CD4-positive, CD25-positive, alpha-beta regulatory T cell (primary cell): ENCODE data around the gene CSMD2. TPM values are rescaled to one million over a fixed set of nuclear protein-coding genes. Genes with fewer than 3 reads are reported as not detected.

Source experiments
- ATAC-seq, 2 donors: fragments of 150-1000 bp; cut with Tn5 transposase; one replicate each; pipeline ENCODE4 v1.10.0; 2021; ENCODE audit warnings: low read depth in 2 of 2, moderate number of reproducible peaks in 2 of 2, moderate library complexity in 1 of 2
- DNase-seq, 3 donors: peaks; one replicate each; pipeline versions ENCODE4 v3.0.0 to v3.0.0-alpha.2; 2012 to 2022; ENCODE audit warnings: mixed read lengths in 1 of 3
- H3K27ac ChIP-seq: one replicate; pipeline ENCODE4 v1.7.0; 2013; ENCODE audit warnings: mild to moderate bottlenecking, low read length; ENCODE audit not compliant: insufficient read depth, poor library complexity, severe bottlenecking
- H3K27me3 ChIP-seq: one replicate; pipeline ENCODE4 v1.7.0; 2013; ENCODE audit warnings: low read length; ENCODE audit not compliant: control insufficient read depth, insufficient read depth
- H3K36me3 ChIP-seq: one replicate; pipeline ENCODE4 v1.7.0; 2013; ENCODE audit warnings: mild to moderate bottlenecking, low read length, moderate library complexity; ENCODE audit not compliant: control insufficient read depth, insufficient read depth
- H3K4me1 ChIP-seq: 2 replicates; pipeline ENCODE4 v1.7.0; 2013; ENCODE audit warnings: mild to moderate bottlenecking, low read length; ENCODE audit not compliant: insufficient read depth, control insufficient read depth, poor library complexity, severe bottlenecking
- H3K4me3 ChIP-seq: one replicate; pipeline ENCODE4 v1.7.0; 2013; ENCODE audit warnings: low read depth, mild to moderate bottlenecking, low read length, moderate library complexity
- H3K9me3 ChIP-seq, 2 experiments: 1 replicate in 1 of 2; 2 replicates in 1 of 2; pipeline ENCODE4 v1.7.0; 2013; ENCODE audit warnings: low read length in 2 of 2, mild to moderate bottlenecking in 1 of 2, moderate library complexity in 1 of 2; ENCODE audit not compliant: control insufficient read depth in 2 of 2
- H3K27ac Mint-ChIP-seq, 3 donors: one replicate each; pipeline ENCODE4 v1.8.0; 2020 to 2022; ENCODE audit warnings: mild to moderate bottlenecking in 3 of 3, mixed read lengths in 3 of 3, moderate library complexity in 2 of 3
- H3K27me3 Mint-ChIP-seq: one replicate; pipeline ENCODE4 v1.8.0; 2022; ENCODE audit warnings: mild to moderate bottlenecking, mixed read lengths
- H3K36me3 Mint-ChIP-seq: one replicate; pipeline ENCODE4 v1.8.0; 2020; ENCODE audit warnings: mixed read lengths
- H3K4me1 Mint-ChIP-seq, 4 donors: one replicate each; pipeline ENCODE4 v1.8.0; 2020 to 2022; ENCODE audit warnings: mixed read lengths in 4 of 4, mild to moderate bottlenecking in 1 of 4
- H3K4me3 Mint-ChIP-seq, 4 donors: one replicate each; pipeline ENCODE4 v1.8.0; 2020 to 2022; ENCODE audit warnings: mild to moderate bottlenecking in 4 of 4, mixed read lengths in 4 of 4, moderate library complexity in 3 of 4
- H3K9me3 Mint-ChIP-seq, 7 donors: one replicate each; pipeline ENCODE4 v1.8.0; 2020 to 2022; ENCODE audit warnings: mixed read lengths in 7 of 7, mild to moderate bottlenecking in 3 of 7, moderate library complexity in 2 of 7
- polyA plus RNA-seq, 4 donors: library from polyadenylated mRNA; unstranded; fragments of 300-500 nt; fragmentation: Illumina TruSeq; gene quantifications; one replicate each; pipeline ENCODE4 v1.2.3, GENCODE V29; 2021
- total RNA-seq: library from RNA; stranded (reverse); gene quantifications from one replicate; pipeline ENCODE4 v1.2.3, GENCODE V29; 2022

The CSMD2 gene
- total and polyA plus RNA-seq, 5 donors from 2014 or later: not detected

GRCh38 chr1:34070201-34070836, 94.7 kb downstream of the CSMD2 start:
- ATAC-seq: no peak
- H3K36me3 Mint-ChIP-seq: no peaks in the 10 kb centered on the region
- H3K27me3 Mint-ChIP-seq: no peaks in the 10 kb centered on the region

DNA sequence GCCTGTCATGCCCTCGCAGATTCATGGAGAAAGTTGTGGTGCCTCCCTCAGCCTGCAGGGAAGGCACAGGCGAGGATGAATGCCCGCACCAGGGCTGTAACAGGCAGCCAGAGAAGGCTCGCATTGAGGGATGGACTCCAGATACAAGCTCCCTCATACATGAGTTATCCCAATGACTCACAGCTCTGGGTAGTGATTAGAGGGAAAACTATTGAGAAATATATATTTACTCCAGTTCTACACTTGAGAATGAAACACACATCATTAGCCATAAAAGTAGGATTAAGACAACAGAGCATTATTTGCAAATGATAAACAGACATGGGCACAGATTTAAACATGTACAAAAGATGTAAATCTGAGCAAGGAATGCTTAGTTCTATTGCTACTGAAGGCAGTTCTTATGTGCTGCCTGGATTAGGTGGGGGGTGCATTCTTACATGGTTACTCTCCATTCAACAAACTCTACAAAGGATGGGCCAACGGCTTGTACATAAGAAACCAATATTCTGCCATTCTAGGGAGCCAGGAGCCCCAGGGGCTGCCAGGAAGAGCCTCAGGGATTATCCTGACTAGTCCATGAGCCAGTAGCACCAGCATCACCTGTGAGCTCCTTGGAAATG, 97.9 kb downstream of the CSMD2 start:
- Histone ChIP-seq H3K4me3 (no peak overlapping the region), H3K27me3 (no peaks in the 10 kb centered on the region), H3K36me3 (no peaks in the 10 kb centered on the region), H3K27ac (no peak overlapping the region), H3K9me3 (no peaks in the 10 kb centered on the region), H3K4me1 (no peaks in the 10 kb centered on the region)
- H3K4me3 Mint-ChIP-seq: no peak overlapping the region
- H3K9me3 Mint-ChIP-seq: peaks cover 0 to 4% (median 0%) of the 10 kb centered on the region in 7 donors
- H3K36me3 Mint-ChIP-seq: no peaks in the 10 kb centered on the region
- ATAC-seq (no peak), DNase-seq (no peak)
- no peaks in the 10 kb centered on the region for H3K4me1 Mint-ChIP-seq
- H3K27me3 Mint-ChIP-seq: no peaks in the 10 kb centered on the region
- no peak overlapping the region for H3K27ac Mint-ChIP-seq

More at GRCh38 chr1:34070201-34070836, 94.7 kb downstream of the CSMD2 start:
- Histone ChIP-seq H3K9me3 (no peaks in the 10 kb centered on the region), H3K36me3 (no peaks in the 10 kb centered on the region), H3K4me1 (no peaks in the 10 kb centered on the region), H3K27me3 (no peaks in the 10 kb centered on the region), H3K27ac (no peak overlapping the region), H3K4me3 (no peak overlapping the region)
- Mint-ChIP-seq H3K4me1 (no peaks in the 10 kb centered on the region), H3K27ac (no peak overlapping the region), H3K4me3 (no peak overlapping the region), H3K9me3 (peaks cover 0 to 3% (median 0%) of the 10 kb centered on the region in 7 donors)
- DNase-seq: no peak

DNA sequence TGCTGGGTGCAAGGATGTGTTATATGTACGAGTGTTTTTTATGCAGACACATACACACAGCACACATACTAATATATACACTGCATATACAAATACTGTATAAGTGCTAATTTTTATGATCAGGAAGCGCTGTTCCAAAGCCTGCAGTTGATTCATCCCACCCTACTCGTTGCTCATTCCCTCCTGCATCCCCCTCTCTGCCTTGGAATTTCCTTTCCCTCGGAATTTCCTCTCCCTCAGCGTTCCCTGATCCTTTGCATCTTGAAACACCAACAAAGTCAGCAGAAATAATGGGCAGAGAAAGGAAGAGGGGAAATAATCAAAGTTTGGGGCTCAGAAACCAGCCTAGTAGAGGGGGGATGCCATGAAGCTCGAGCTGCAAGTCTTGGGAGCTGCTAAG, 98.9 kb downstream of the CSMD2 start:
- Mint-ChIP-seq H3K36me3 (no peaks in the 10 kb centered on the region), H3K4me3 (no peak overlapping the region), H3K4me1 (no peaks in the 10 kb centered on the region), H3K27ac (no peak overlapping the region), H3K9me3 (peaks cover 0 to 4% (median 0%) of the 10 kb centered on the region in 7 donors), H3K27me3 (no peaks in the 10 kb centered on the region)
- no peaks in the 10 kb centered on the region for H3K9me3 ChIP-seq
- no peak for ATAC-seq
- no peak overlapping the region for H3K4me3 ChIP-seq
- H3K27ac ChIP-seq: no peak overlapping the region
- H3K36me3 ChIP-seq: no peaks in the 10 kb centered on the region
- H3K4me1 ChIP-seq: no peaks in the 10 kb centered on the region
- no peak for DNase-seq
- no peaks in the 10 kb centered on the region for H3K27me3 ChIP-seq

- Histone ChIP-seq H3K36me3 (no peaks in the 10 kb centered on the region), H3K4me1 (no peaks in the 10 kb centered on the region), H3K27ac (no peak overlapping the region), H3K4me3 (no peak overlapping the region), H3K9me3 (no peaks in the 10 kb centered on the region), H3K27me3 (no peaks in the 10 kb centered on the region)
- Mint-ChIP-seq H3K27me3 (peaks cover 3% of the 10 kb centered on the region), H3K4me1 (no peaks in the 10 kb centered on the region), H3K36me3 (no peaks in the 10 kb centered on the region), H3K27ac (no peak overlapping the region), H3K9me3 (peaks cover 0 to 4% (median 0%) of the 10 kb centered on the region in 7 donors), H3K4me3 (no peak overlapping the region)
- no peak for ATAC-seq
- no peak for DNase-seq
Observed at GRCh38 chr1:34065498-34065897, 99.5 kb downstream of the CSMD2 start.

GRCh38 chr1:34060901-34061415, 104.1 kb downstream of the CSMD2 start:
- H3K9me3 ChIP-seq: no peaks in the 10 kb centered on the region
- no peaks in the 10 kb centered on the region for H3K4me1 Mint-ChIP-seq
- H3K9me3 Mint-ChIP-seq: peaks cover 0 to 4% (median 1%) of the 10 kb centered on the region in 7 donors
- no peak overlapping the region for H3K27ac Mint-ChIP-seq
- H3K4me3 Mint-ChIP-seq: no peak overlapping the region
- H3K4me1 ChIP-seq: no peaks in the 10 kb centered on the region
- no peak overlapping the region for H3K4me3 ChIP-seq
- H3K36me3 ChIP-seq: no peaks in the 10 kb centered on the region
- no peaks in the 10 kb centered on the region for H3K27me3 ChIP-seq
- H3K36me3 Mint-ChIP-seq: no peaks in the 10 kb centered on the region
- DNase-seq (no peak), ATAC-seq (no peak)
- H3K27ac ChIP-seq: no peak overlapping the region
- peaks cover 4% of the 10 kb centered on the region for H3K27me3 Mint-ChIP-seq

GRCh38 chr1:34060187-34060730, 104.8 kb downstream of the CSMD2 start:
- no peak overlapping the region for H3K27ac ChIP-seq
- Mint-ChIP-seq H3K4me3 (no peak overlapping the region), H3K4me1 (no peaks in the 10 kb centered on the region), H3K36me3 (no peaks in the 10 kb centered on the region), H3K27ac (no peak overlapping the region), H3K9me3 (peaks cover 0 to 4% (median 1%) of the 10 kb centered on the region in 7 donors), H3K27me3 (peaks cover 4% of the 10 kb centered on the region)
- ATAC-seq (no peak), DNase-seq (no peak)
- no peaks in the 10 kb centered on the region for H3K9me3 ChIP-seq
- H3K4me1 ChIP-seq: no peaks in the 10 kb centered on the region
- H3K4me3 ChIP-seq: no peak overlapping the region
- H3K36me3 ChIP-seq: no peaks in the 10 kb centered on the region
- H3K27me3 ChIP-seq: no peaks in the 10 kb centered on the region

GRCh38 chr1:34057347-34058130, 107.5 kb downstream of the CSMD2 start:
- Histone ChIP-seq H3K27me3 (no peaks in the 10 kb centered on the region), H3K36me3 (no peaks in the 10 kb centered on the region), H3K4me1 (no peaks in the 10 kb centered on the region), H3K27ac (no peak overlapping the region), H3K9me3 (no peaks in the 10 kb centered on the region), H3K4me3 (no peak overlapping the region)
- ATAC-seq (no peak), DNase-seq (no peak)
- Mint-ChIP-seq H3K27ac (peak overlapping the region in 1 of 3 donors; percentile 92), H3K27me3 (peaks cover 4% of the 10 kb centered on the region), H3K4me1 (no peaks in the 10 kb centered on the region), H3K9me3 (peaks cover 0 to 1% (median 0%) of the 10 kb centered on the region in 7 donors), H3K36me3 (no peaks in the 10 kb centered on the region), H3K4me3 (no peak overlapping the region)
